A172 (cell line): Measurements from ENCODE around the gene IFNA17. TPM values are rescaled to one million over a fixed set of nuclear protein-coding genes. Genes with fewer than 3 reads are reported as not detected.
"Not testable (repeated sequence)": the region's sequence is repeated elsewhere in the genome, so short reads cannot be mapped to it uniquely, and the experiment has no call there.

ENCODE experiments used
- DNase-seq: peaks from one replicate; pipeline ENCODE4 v3.0.0-alpha.2; 2015; ENCODE audit warnings: low spot score
- total RNA-seq: library from RNA; depleted of rRNA; stranded (reverse); fragments of >200 nt; shearing (Covaris generic); gene quantifications from 2 replicates; pipeline ENCODE4 v1.2.3, GENCODE V29; 2014; rRNA removed

The IFNA17 gene
- total RNA-seq, 1 experiment from 2014 or later = not detected

- DNase-seq = not testable (repeated sequence)
Observed at GRCh38 chr9:21210782-21211181, 17.2 kb downstream of the IFNA17 start.

DNA sequence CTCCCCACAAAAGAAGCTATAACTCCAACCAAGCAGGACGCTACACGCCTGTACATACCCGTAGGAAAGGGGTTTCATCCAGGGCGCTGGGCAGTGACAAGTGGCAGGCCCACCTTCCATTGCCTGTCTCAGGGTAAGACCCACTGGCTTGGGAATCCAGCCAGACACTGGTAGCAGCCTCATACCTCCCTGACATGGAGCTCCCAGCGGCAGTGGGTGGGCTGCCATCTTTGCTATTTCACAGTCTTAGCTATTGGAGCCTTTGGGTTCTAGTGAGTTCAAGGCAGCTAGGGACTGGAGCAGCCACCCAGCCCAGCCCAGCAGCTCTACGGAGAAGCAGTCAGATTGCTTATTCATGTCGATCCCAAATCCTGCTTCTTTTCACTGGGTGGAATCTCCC, 17.7 kb downstream of the IFNA17 start:
- DNase-seq = no peak

DNA sequence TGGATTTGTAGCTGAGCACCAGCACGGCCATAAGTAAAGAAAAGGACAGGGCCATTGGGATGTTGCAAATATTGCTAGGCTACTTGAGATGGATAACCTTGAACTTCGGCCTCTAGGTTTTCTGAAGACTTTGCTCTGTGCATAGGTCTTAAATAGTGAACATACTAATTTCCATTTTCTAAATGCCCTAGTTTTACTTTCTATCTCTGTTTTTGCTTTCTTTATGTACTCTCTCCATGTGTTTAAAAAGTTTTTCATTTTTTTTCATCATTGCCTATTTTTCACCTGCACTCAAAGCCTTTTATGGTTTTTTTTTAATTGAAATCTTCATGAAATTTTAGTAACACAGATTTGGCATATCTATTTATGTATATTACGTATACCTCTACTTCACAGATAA, 21.0 kb downstream of the IFNA17 start, which contains the start of gene IFNA10:
IFNA10 (minus strand) TSS at position 101 of the 400 bp plus-strand sequence; CDS start at position 55, 46 bp downstream.
- not testable (repeated sequence) for DNase-seq

GRCh38 chr9:21205204-21205603, 22.8 kb downstream of the IFNA17 start:
- DNase-seq = no peak

- DNase-seq = not testable (repeated sequence)
Observed at GRCh38 chr9:21202105-21202504, 25.9 kb downstream of the IFNA17 start, which contains the start of gene IFNA7. IFNA7 (minus strand) TSS chr9:21202205; CDS start chr9:21202165, 40 bp downstream.

GRCh38 chr9:21194867-21195776, 32.9 kb downstream of the IFNA17 start:
- peak; percentile 25 for DNase-seq

- not testable (repeated sequence) for DNase-seq
Observed at GRCh38 chr9:21187487-21187886, 40.5 kb downstream of the IFNA17 start, which contains the start of gene IFNA4. IFNA4 (minus strand) TSS chr9:21187587; CDS start chr9:21187531, 56 bp downstream.

DNA sequence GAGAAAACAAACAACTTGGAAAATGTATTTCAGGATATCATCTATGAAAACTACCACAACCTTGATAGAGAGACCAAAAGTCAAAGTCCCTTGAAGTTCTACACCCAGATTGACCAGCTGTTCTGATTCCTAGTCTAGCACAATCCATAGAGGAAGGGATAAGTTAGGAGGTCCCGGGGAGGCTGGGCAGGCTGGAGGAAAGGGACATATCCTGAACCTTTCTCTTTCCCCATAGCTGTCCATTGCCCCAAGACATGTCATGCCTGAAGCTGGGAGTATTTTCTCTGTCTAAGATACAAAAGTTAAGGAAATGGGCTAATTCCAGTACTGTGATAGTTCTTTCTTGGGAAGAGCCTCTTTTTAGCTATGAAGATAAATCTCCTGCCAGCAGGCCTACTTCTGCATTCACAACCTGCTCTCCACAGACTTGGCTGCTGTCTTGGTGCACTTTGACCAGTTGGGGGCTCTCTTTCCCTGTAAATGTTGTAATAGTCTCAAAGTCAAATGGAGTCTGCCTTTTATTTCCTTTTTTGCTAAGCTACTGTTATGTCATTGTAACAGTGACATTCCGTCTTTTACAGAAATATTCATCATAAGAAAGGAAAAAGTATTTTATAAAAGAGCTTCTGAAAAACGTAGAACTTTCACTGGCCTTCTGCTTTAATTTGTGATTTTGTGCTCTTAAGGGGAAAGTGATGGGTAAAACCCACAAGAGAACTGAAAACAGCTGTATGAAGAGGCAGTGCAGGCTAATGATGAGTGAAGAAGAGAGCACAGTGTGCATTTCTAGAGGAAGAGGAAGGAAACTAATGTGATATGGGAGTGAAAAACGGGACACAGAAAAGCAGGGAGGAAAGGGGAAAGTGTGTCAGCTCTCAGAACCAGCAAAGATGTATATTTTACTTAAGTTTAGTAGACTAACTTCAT, 44.9 kb downstream of the IFNA17 start:
- DNase-seq = peak; percentile 2

Other genes with a start within 250 kb of the IFNA17 start
- not detected in 2 replicates for gene HACD4, start 196.6 kb downstream of the IFNA17 start, total RNA-seq
- not detected in 2 replicates for gene IFNB1, start 150.3 kb downstream of the IFNA17 start, total RNA-seq
- not detected in 2 replicates for gene IFNW1, start 86.4 kb downstream of the IFNA17 start, total RNA-seq
- gene IFNA21, start 61.6 kb downstream of the IFNA17 start, total RNA-seq = not detected in 2 replicates
- not detected in 2 replicates for gene IFNA4, start 40.6 kb downstream of the IFNA17 start, total RNA-seq
- not detected in 2 replicates for gene IFNA7, start 26.0 kb downstream of the IFNA17 start, total RNA-seq
- gene IFNA10, start 21.1 kb downstream of the IFNA17 start, total RNA-seq = not detected in 2 replicates
- gene IFNA16, start 10.9 kb downstream of the IFNA17 start, total RNA-seq = not detected in 2 replicates
- gene IFNA14, start 11.8 kb upstream of the IFNA17 start, total RNA-seq = not detected in 2 replicates
- gene IFNA5, start 77.1 kb upstream of the IFNA17 start, total RNA-seq = not detected in 2 replicates
- 37.1 and 41.6 TPM in 2 replicates for gene KLHL9, start 107.2 kb upstream of the IFNA17 start, total RNA-seq
- gene IFNA6, start 122.7 kb upstream of the IFNA17 start, total RNA-seq = not detected in 2 replicates
- gene IFNA13, start 139.8 kb upstream of the IFNA17 start, total RNA-seq = not detected in 2 replicates
- not detected in 2 replicates for gene IFNA2, start 157.2 kb upstream of the IFNA17 start, total RNA-seq
- gene IFNA8, start 180.9 kb upstream of the IFNA17 start, total RNA-seq = not detected in 2 replicates
- gene IFNA1, start 212.2 kb upstream of the IFNA17 start, total RNA-seq = not detected in 2 replicates